GM21737 (cell line): Measurements from ENCODE around the gene ZNFX1.

Source experiments
- ATAC-seq: cut with Tn5 transposase; IDR thresholded peaks from one replicate; pipeline ENCODE4 v1.9.1; 2021; ENCODE audit warnings: mild to moderate bottlenecking, moderate library complexity; ENCODE audit not compliant: unreplicated experiment

Gene ZNFX1

GRCh38 chr20:49279677-49280462 is 2.0 kb upstream of the ZNFX1 start:
- ATAC-seq = no peak

DNA sequence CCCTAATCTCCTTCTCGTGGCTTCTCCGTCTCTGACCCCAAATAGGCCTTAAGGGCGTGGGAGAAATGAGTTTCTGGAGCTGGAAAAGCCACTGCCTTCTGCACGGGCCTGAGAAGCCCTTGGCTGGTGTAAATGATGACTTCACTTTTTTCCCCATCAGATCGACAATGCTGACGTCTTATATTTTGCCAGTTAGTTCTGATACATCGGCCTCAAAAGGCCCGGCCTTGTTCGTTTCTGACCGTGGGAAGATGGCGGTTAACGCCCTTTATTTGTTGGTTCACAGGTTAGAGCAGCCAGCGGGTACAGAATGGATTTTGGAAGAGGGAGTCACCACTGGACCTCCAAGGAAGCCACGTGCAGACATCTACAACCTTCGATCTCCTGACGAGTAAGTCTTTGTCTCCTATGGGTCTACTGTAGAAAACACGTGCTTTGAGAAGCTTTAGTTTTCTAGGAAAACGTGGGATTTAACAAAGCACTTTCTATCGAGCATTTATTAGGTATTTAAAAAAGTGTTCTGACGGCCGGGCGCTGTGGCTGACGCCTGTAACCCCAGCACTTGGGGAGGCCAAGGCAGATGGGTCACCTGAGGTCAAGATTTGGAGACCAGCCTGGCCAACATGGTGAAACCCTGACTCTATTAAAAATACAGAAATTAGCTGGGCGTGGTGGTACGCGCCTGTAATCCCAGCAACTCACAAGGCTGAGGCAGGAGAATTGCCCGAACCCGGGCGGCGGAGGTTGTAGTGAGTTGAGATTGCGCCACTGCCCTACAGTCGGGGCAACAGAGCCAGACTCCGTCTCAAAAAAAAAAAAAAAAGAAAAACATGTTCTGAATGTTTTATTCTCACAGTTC is 1.2 kb upstream of the ZNFX1 start:
- ATAC-seq = no peak

DNA sequence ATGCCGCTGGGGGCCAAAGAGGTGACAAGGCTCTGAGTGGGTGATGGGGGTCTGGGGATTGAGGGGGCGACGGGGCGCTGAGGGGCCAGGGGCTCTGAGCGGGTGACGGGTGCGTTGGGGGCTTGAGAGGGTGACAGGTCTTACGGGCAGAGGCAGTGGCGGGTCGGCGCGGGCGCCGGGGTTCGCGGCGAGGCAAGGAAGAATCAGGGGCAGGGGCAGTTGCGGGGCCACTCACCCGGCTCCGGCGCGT is 146 bp downstream of the ZNFX1 start:
- no peak for ATAC-seq

GRCh38 chr20:49276961-49277785 is 684 bp downstream of the ZNFX1 start:
- no peak for ATAC-seq

DNA sequence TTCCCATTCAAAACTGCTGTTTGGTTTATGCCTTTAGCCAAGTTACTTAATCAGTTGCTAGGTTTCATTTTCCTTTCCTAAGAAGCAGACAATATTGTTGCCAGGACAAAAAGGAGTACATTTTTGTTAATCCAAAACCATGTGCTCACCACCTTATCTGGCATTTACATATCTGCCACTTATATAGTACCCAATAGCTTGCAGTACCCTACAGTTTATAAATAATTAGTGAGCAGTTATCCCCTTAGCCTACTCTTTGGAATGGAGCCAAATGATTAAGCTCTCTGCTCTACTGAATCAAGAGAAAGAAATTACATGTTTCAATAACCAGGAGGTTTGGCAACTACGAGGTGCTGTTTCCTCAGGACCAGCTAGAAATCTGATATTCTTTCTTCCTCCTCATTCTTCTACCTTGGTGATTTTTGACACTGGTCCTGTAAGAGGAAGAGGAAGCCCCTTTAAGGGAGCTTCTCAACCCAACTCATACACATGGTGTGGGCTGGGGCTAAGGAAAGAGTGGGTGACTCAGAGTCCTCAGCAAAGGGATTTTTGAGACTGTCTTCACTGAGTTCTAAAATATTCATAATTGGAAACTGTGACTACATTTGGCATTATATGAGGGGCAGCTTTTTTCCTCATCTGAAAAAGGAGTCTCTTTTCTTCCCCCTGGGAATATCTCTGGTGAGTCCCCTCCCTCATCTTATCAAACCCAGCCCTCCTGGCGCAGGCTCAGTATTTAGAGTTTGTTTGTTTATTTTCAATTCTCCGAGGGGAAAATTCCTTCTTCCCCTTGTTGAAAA is 1.5 kb downstream of the ZNFX1 start:
- no peak for ATAC-seq

DNA sequence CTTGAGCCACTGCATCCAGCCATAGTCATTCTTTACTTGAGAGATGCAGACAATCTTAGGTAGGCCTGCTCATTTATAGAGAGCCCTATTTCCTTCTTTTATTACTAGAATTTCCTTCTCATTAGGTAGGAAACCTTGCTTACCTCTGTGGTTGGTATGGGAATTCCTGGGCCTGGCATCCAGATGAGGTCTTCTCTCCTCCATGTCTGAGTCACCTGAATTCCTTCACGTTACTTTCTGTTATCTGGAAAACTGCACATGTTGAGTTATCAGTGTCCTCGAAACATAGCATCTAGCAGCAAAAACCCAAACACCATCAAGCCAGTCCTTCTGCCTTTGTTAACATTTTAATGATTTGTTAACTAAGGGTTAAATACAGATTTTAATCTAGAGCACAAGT is 2.2 kb downstream of the ZNFX1 start:
- ATAC-seq = no peak

DNA sequence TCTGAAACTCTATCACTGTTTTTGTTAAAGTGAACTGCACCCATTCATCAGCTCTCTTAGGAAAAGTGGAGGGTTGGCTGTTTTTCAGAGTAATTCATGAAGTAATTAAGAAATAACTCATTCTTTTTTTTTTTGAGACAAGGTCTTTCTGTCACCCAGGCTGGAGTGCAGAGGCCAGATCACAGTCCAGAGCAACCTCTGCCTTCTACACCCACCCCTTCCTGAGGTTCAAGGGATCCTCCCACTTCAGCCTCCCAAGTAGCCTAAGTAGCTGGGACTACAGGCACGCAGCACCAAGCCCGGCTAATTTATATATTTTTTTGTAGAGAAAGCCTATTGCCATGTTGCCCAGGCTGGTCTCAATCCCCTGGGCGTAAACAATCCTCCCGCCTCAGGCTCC is 2.6 kb downstream of the ZNFX1 start:
- no peak for ATAC-seq

DNA sequence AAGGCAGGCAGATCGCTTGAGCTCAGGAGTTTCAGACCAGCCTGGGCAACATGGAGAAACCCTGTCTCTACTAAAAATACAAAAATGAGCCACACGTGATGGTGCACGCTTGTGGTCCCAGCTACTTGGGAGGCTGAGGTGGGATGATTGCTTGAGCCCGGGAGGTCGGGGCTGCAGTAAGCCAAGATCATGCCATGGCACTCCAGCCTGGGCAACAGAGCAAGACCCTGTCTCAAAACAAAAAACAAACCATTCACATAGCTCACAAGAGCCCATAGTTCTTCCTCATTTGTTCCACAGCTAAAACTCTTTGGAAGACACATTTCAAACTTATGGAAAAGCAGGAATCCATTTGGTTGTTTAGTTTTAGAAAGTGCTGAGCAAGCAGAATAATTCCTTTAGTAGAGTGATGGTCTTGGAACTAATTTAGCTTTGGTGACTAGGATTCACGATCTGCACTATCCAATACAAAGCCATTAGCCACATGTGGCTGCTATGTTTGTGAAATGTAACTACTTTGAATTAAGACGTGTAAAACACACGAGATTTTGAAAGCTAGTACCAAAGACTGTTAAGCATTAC is 4.1 kb downstream of the ZNFX1 start:
- ATAC-seq = no peak

GRCh38 chr20:49272654-49273053 is 5.2 kb downstream of the ZNFX1 start:
- ATAC-seq = no peak

- no peak for ATAC-seq
Measured at GRCh38 chr20:49270736-49271135, 7.1 kb downstream of the ZNFX1 start.

DNA sequence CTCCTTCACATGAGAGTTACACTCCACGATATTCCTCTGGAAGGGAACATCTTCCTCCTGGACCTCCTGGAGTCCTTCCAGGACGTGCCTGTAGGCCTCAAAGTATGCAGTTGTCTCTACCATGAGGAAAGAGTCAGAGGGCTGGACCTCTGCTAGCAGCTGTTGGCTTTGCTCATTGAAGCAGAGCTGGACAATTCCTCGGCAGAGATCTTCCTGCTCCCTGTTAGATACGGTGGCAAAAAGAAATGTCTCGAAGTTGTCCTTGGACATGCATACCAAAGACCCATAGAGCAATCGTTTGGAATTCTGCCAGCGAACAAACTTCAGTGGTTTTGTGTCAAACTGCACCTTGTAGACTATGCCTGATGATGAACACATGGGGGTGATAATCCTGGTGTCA is 7.7 kb downstream of the ZNFX1 start:
- no peak for ATAC-seq

GRCh38 chr20:49268600-49269365 is 9.1 kb downstream of the ZNFX1 start:
- no peak for ATAC-seq

DNA sequence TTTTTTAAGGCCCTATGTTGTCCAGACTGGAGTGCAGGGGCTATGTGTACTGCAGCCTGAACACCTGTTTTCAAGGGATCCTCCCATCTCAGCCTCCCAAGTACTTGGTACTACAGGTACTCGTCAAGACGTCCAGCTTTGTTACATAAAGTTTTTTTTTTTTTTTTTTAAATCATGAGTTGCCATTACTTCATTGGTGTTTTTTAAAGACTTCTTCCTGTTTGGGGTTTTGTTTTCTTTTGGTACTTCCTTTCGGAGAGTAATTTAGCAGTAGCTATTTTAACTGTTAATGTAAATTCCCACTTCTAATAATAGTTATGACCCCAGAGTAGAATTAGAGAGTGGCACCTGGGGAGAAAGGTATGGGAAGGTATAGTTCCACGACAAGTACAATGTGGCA is 10.5 kb downstream of the ZNFX1 start:
- ATAC-seq = no peak

GRCh38 chr20:49262444-49262843 is 15.4 kb downstream of the ZNFX1 start:
- ATAC-seq = no peak

- no peak for ATAC-seq
Measured at GRCh38 chr20:49261173-49261572, 16.7 kb downstream of the ZNFX1 start.

- no peak for ATAC-seq
Measured at GRCh38 chr20:49260218-49260617, 17.6 kb downstream of the ZNFX1 start.

DNA sequence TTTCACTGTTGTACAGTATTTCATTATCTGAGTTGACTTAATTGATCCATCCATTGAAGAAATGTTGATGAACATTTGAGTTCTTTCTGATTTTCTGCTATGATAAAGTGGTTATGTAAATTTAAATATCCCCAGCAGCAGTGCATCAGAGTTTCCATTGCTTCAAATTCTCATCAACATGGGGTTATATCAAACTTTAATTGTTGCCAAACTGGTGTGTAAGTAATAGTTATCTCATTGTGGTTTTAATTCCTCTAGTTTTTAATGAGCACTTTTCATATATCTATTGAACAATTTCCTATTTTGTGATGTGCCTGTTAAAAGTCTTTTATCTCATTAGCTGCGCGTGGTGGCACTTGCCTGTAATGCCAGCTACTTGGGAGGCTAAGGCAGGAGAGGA is 18.1 kb downstream of the ZNFX1 start:
- ATAC-seq = no peak

GRCh38 chr20:49259284-49259683 is 18.6 kb downstream of the ZNFX1 start:
- ATAC-seq = no peak

DNA sequence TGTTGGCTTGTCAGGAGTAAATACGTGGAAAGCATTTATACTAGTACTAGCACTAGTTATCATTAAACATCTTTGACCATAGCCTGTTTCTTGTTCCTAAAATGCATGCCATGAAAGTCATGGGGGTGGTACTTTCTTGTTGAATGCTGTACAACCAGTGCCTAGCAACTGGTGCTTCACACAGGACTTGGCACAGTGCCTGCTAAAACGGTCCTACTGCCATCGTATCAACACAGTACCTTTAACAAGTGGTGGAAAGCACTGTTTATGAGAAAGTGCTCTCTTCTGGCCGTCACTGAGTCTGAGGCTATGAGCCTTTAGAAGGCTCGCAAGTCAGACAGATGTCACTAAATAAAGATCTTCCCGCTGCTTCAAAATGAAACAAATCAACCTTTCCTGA is 21.6 kb downstream of the ZNFX1 start:
- ATAC-seq = no peak
